Pancreas (tissue), 10 donors: Measurements from ENCODE around the gene CAPN12. TPM values are rescaled to one million over a fixed set of nuclear protein-coding genes. Genes with fewer than 3 reads are reported as not detected.

Experiments used
- ATAC-seq, 4 donors: fragments of 200-7000 bp; cut with Tn5 transposase; one replicate each; pipeline versions ENCODE4 v1.8.0 to v1.9.1; 2020; ENCODE audit warnings: mild to moderate bottlenecking in 4 of 4, moderate library complexity in 4 of 4
- DNase-seq, 6 donors: peaks; one replicate each; pipeline ENCODE4 v3.0.0-alpha.2; 2020
- FAIRE-seq: peaks from 2 replicates; lab custom pipeline; 2012; peaks lifted over from hg19 to GRCh38; lab: Jason Lieb, UNC
- H3K27ac ChIP-seq, 4 donors: fragments of 200-600 bp; sonication (generic); 1 replicate in 3 of 4; 2 replicates in 1 of 4; pipeline versions ENCODE4 v1.5.0 to v1.8.0; 2020
- H3K27me3 ChIP-seq, 4 donors: fragments of 200-600 bp; one replicate each; pipeline ENCODE4 v1.8.0; 2021
- H3K36me3 ChIP-seq, 3 donors: fragments of 200-600 bp; sonication (generic) in 1 of 3; one replicate each; pipeline versions ENCODE4 v1.5.0 to v1.8.0; 2020 to 2021
- H3K4me1 ChIP-seq, 3 donors: fragments of 200-600 bp; one replicate each; pipeline ENCODE4 v1.8.0; 2021
- H3K4me3 ChIP-seq, 4 donors: fragments of 200-600 bp; sonication (generic) in 2 of 4; one replicate each; pipeline versions ENCODE4 v1.5.0 to v1.8.0; 2020 to 2021
- H3K9me3 ChIP-seq, 4 donors: fragments of 200-600 bp; one replicate each; pipeline ENCODE4 v1.8.0; 2021
- WGBS, 2 donors: extraction: QIAGEN DNeasy Blood & Tissue Kit; methylation state at CpG; one replicate each; pipeline ENCODE4 v1.1.7; 2013; 5-methylcytosine and 5-hydroxymethylcytosine counted together
- intact Hi-C, 3 donors: fragments of 100-400 bp; cut with DNase I; formaldehyde crosslinking; loops; one replicate each; pipeline versions ENCODE4 v1.11.1 to v1.14.2; 2022
- polyA plus RNA-seq, 2 donors: library from polyadenylated mRNA; stranded (reverse); fragments of 200-250 nt; gene quantifications; one replicate each; pipeline ENCODE4 v1.2.3, GENCODE V29; 2013
- total RNA-seq, 6 donors: library from RNA; stranded (reverse); fragmentation: NEBNext Ultra II Directional in 4 of 6; extraction: Animal tissue kit (Norgen Biotek cat#: 25700) in 4 of 6; gene quantifications; one replicate each; pipeline versions ENCODE4 v1.2.1 to v1.2.4, GENCODE V29; 2021 to 2023
- TF ChIP-seq, protein P1 (sequence below), 4 donors: fragments of 200-600 bp; sonication (generic) in 3 of 4; IDR thresholded peaks; one replicate each; pipeline versions ENCODE4 v1.5.0 to v1.8.0; 2021; ENCODE audit warnings: antibody characterized with exemption in 4 of 4
- donor health status: healthy with polysubstance abuse.
- donor health status: DM: no; HTN: no; CAD: no; lungs with moderate emphysema.
- donor health status: DM: no; HTN: no; CAD: no.
- donor health status: control.
- donor health status: control.
- donor health status: Bipolar disorder and iron deficiency.
- donor health status: DM: yes; HTN: yes; CAD: no.
- donor health status: DM: no; HTN: no; CAD: no.
- donor health status: DM: no; HTN: no; CAD: no.
- donor health status: DM: yes; HTN: yes; CAD: no.

CAPN12 gene
- total and polyA plus RNA-seq, 8 donors: 2.3 to 46.3 (median 8.0) TPM

GRCh38 chr19:38702278-38702677 lies 42.0 kb downstream of the CAPN12 start:
- peaks cover 3 to 50% (median 24%) of the 10 kb centered on the region in 3 donors for H3K36me3 ChIP-seq
- peak overlapping the region in 3 of 4 donors; percentile 42 to 65 (median 57) for H3K27ac ChIP-seq
- TF ChIP-seq, protein P1, sequence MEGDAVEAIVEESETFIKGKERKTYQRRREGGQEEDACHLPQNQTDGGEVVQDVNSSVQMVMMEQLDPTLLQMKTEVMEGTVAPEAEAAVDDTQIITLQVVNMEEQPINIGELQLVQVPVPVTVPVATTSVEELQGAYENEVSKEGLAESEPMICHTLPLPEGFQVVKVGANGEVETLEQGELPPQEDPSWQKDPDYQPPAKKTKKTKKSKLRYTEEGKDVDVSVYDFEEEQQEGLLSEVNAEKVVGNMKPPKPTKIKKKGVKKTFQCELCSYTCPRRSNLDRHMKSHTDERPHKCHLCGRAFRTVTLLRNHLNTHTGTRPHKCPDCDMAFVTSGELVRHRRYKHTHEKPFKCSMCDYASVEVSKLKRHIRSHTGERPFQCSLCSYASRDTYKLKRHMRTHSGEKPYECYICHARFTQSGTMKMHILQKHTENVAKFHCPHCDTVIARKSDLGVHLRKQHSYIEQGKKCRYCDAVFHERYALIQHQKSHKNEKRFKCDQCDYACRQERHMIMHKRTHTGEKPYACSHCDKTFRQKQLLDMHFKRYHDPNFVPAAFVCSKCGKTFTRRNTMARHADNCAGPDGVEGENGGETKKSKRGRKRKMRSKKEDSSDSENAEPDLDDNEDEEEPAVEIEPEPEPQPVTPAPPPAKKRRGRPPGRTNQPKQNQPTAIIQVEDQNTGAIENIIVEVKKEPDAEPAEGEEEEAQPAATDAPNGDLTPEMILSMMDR (IDR thresholded peaks at IDR 0.05): no peak
- no peak overlapping the region for H3K4me3 ChIP-seq
- intact Hi-C loops: no loop called here
- H3K9me3 ChIP-seq: no peaks in the 10 kb centered on the region
- FAIRE-seq: no peak
- H3K4me1 ChIP-seq: peaks cover 0 to 8% (median 0%) of the 10 kb centered on the region in 3 donors
- ATAC-seq: peak in 2 of 4 donors; percentile 2 to 6
- WGBS, 2 donors: 69 to 79% methylated on average over 14 of the region's 14 CpGs
- no peak for DNase-seq
- no peaks in the 10 kb centered on the region for H3K27me3 ChIP-seq

- WGBS, 2 donors: 44 to 56% methylated on average over 11 of the region's 11 CpGs
- H3K9me3 ChIP-seq: no peaks in the 10 kb centered on the region
- peak overlapping the region; percentile 42 to 65 (median 52) for H3K27ac ChIP-seq
- no peaks in the 10 kb centered on the region for H3K27me3 ChIP-seq
- TF ChIP-seq, protein P1 (IDR thresholded peaks at IDR 0.05): no peak
- intact Hi-C loops: no loop called here
- ATAC-seq (peak; percentile 8 to 43 (median 21)), FAIRE-seq (no peak), DNase-seq (no peak)
- H3K36me3 ChIP-seq: peaks cover 3 to 45% (median 18%) of the 10 kb centered on the region in 3 donors
- peaks cover 0 to under 1% (median 0%) of the 10 kb centered on the region in 3 donors for H3K4me1 ChIP-seq
- no peak overlapping the region for H3K4me3 ChIP-seq
These were observed 42.7 kb downstream of the CAPN12 start for GRCh38 chr19:38701455-38702063.

GRCh38 chr19:38700902-38701454 lies 43.3 kb downstream of the CAPN12 start:
- ATAC-seq: no peak
- intact Hi-C loops: no loop called here
- peaks cover 0 to 44% (median 17%) of the 10 kb centered on the region in 3 donors for H3K36me3 ChIP-seq
- no peak overlapping the region for H3K4me3 ChIP-seq
- H3K27me3 ChIP-seq: no peaks in the 10 kb centered on the region
- WGBS, 2 donors: 79 to 83% methylated on average over 18 of the region's 18 CpGs
- no peaks in the 10 kb centered on the region for H3K4me1 ChIP-seq
- peak overlapping the region; percentile 39 to 65 (median 52) for H3K27ac ChIP-seq
- TF ChIP-seq, protein P1 (IDR thresholded peaks at IDR 0.05): no peak
- H3K9me3 ChIP-seq: no peaks in the 10 kb centered on the region
- DNase-seq: no peak
- no peak for FAIRE-seq

GRCh38 chr19:38700350-38700901 lies 43.8 kb downstream of the CAPN12 start:
- no peak for ATAC-seq
- 88 to 90% methylated on average over 19 to 22 of the region's 22 CpGs for WGBS, 2 donors
- no peak for FAIRE-seq
- Histone ChIP-seq H3K4me3 (no peak overlapping the region), H3K9me3 (no peaks in the 10 kb centered on the region), H3K27me3 (no peaks in the 10 kb centered on the region), H3K36me3 (peaks cover 0 to 39% (median 13%) of the 10 kb centered on the region in 3 donors), H3K27ac (peak overlapping the region in 2 of 4 donors; percentile 47 to 65), H3K4me1 (peaks cover 0 to 1% (median 0%) of the 10 kb centered on the region in 3 donors)
- TF ChIP-seq, protein P1 (IDR thresholded peaks at IDR 0.05): no peak
- DNase-seq: peak in 1 of 6 donors; percentile 61
- intact Hi-C loops: no loop called here
